BE2C (cell line): ENCODE data around the gene MAGEA11.

ENCODE experiments used
- DNase-seq: peaks from one replicate; pipeline ENCODE4 v3.0.0-alpha.2; 2020
- H3K27me3 ChIP-seq: fragments of 250-450 bp; sonication (Bioruptor Pico); 2 replicates; pipeline ENCODE4 v1.5.1; 2020; ENCODE audit warnings: mild to moderate bottlenecking
- H3K36me3 ChIP-seq: fragments of 250-450 bp; sonication (Bioruptor Pico); 2 replicates; pipeline ENCODE4 v1.5.1; 2020; ENCODE audit warnings: mild to moderate bottlenecking
- H3K4me1 ChIP-seq: fragments of 250-450 bp; sonication (Bioruptor Pico); 2 replicates; pipeline ENCODE4 v1.5.1; 2020
- H3K4me3 ChIP-seq: 2 replicates; pipeline ENCODE4 v1.5.1; 2011; ENCODE audit warnings: low read depth, low read length
- H3K9me3 ChIP-seq: fragments of 250-450 bp; sonication (Bioruptor Pico); 2 replicates; pipeline ENCODE4 v1.5.1; 2020
- TF ChIP-seq, protein P1 (sequence below): IDR thresholded peaks from 2 replicates; pipeline ENCODE4 v1.5.1; 2012; ENCODE audit warnings: mild to moderate bottlenecking, low read depth, low read length

Gene MAGEA11

DNA sequence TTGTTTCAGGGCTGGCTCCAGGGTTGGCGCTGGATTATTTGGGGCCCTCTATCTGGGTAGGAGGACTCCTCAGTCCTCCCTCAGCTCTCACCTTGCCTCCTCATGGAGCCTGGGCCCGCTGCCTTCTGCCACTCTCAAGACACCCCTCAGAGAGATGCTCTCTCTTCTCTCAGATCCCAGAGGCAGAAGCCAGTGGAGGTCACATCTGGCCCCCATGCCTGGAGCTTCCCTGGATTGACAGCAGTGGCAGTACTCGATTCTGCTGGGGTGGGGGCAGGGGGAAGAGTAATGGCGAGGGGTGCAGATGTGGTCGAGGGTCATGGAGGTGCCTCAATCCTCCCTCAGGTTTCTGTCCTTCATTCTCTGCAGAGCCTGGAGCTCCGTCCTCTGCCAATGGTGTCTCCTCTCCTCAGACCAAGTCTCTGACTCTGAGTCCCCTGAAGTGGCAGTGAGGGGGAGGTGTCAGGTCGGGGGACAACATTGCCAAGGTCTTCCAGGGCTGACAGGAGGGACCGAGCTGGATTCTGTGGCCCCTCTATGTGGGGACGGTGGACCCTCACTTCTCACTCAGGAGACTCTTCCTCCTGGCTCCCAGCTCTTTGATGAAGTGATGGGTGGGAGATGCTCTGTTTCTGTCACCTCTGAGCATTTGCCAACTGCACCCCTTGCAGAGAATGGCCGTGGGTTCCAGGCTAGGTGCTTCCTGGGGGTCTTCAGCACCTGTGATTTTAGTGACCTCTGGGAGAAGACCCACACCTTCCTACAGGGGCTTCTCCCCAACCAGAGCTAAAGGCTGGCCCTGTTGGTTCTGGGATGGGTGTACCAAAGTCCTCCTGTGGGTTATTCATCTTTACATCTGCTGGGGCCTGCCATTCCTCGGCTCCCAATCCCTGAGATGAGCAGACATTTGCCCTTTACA is 51.1 kb downstream of the MAGEA11 start:
- H3K9me3 ChIP-seq: no peaks in the 10 kb centered on the region
- TF ChIP-seq, protein P1, sequence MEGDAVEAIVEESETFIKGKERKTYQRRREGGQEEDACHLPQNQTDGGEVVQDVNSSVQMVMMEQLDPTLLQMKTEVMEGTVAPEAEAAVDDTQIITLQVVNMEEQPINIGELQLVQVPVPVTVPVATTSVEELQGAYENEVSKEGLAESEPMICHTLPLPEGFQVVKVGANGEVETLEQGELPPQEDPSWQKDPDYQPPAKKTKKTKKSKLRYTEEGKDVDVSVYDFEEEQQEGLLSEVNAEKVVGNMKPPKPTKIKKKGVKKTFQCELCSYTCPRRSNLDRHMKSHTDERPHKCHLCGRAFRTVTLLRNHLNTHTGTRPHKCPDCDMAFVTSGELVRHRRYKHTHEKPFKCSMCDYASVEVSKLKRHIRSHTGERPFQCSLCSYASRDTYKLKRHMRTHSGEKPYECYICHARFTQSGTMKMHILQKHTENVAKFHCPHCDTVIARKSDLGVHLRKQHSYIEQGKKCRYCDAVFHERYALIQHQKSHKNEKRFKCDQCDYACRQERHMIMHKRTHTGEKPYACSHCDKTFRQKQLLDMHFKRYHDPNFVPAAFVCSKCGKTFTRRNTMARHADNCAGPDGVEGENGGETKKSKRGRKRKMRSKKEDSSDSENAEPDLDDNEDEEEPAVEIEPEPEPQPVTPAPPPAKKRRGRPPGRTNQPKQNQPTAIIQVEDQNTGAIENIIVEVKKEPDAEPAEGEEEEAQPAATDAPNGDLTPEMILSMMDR: no peak
- DNase-seq: no peak
- no peaks in the 10 kb centered on the region for H3K27me3 ChIP-seq
- no peaks in the 10 kb centered on the region for H3K36me3 ChIP-seq
- no peaks in the 10 kb centered on the region for H3K4me1 ChIP-seq
- H3K4me3 ChIP-seq: no peak overlapping the region
